Peyer's patch (tissue), 4 donors: Measurements from ENCODE around the gene GADL1.

ENCODE experiments used
- POLR2A ChIP-seq, 2 donors: fragments of 450-650 bp; IDR thresholded peaks; one replicate each; pipeline ENCODE4 v1.5.1; 2017; ENCODE audit warnings: antibody characterized with exemption in 2 of 2, mild to moderate bottlenecking in 2 of 2, moderate library complexity in 2 of 2
- TF ChIP-seq, protein P1 (sequence below), 6 experiments: fragments of 450-650 bp in 4 of 6; fragments of 200-600 bp in 2 of 6; sonication (generic) in 1 of 6; IDR thresholded peaks; one replicate each; pipeline ENCODE4 v1.5.1; 2017 to 2019; ENCODE audit warnings: antibody characterized with exemption in 6 of 6, mild to moderate bottlenecking in 3 of 6, moderate library complexity in 1 of 6

- TF ChIP-seq, protein P1, sequence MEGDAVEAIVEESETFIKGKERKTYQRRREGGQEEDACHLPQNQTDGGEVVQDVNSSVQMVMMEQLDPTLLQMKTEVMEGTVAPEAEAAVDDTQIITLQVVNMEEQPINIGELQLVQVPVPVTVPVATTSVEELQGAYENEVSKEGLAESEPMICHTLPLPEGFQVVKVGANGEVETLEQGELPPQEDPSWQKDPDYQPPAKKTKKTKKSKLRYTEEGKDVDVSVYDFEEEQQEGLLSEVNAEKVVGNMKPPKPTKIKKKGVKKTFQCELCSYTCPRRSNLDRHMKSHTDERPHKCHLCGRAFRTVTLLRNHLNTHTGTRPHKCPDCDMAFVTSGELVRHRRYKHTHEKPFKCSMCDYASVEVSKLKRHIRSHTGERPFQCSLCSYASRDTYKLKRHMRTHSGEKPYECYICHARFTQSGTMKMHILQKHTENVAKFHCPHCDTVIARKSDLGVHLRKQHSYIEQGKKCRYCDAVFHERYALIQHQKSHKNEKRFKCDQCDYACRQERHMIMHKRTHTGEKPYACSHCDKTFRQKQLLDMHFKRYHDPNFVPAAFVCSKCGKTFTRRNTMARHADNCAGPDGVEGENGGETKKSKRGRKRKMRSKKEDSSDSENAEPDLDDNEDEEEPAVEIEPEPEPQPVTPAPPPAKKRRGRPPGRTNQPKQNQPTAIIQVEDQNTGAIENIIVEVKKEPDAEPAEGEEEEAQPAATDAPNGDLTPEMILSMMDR (IDR thresholded peaks at IDR 0.05) = no peak
- TF ChIP-seq POLR2A (IDR thresholded peaks at IDR 0.05) = no peak
These were observed 116.9 kb downstream of the GADL1 start for GRCh38 chr3:30777426-30778113.
